Stimulated activated CD4-positive, alpha-beta T cell treated with anti-CD3 and anti-CD28 coated beads, Interleukin-12 subunit alpha, Interleukin-12 subunit beta, amount 100 ng/mL, for 4 hours (primary cell): ENCODE results near the gene TPST2.
"Not testable (repeated sequence)": the region's sequence is repeated elsewhere in the genome, so short reads cannot be mapped to it uniquely, and the experiment has no call there.

Experiments
- DNase-seq: peaks from one replicate; pipeline ENCODE4 v3.0.0-alpha.2; 2020

Gene TPST2

GRCh38 chr22:26528518-26528917 lies 61.4 kb downstream of the TPST2 start:
- DNase-seq: not testable (repeated sequence)

- no peak for DNase-seq
Measured at GRCh38 chr22:26527574-26528465, 62.1 kb downstream of the TPST2 start.

DNA sequence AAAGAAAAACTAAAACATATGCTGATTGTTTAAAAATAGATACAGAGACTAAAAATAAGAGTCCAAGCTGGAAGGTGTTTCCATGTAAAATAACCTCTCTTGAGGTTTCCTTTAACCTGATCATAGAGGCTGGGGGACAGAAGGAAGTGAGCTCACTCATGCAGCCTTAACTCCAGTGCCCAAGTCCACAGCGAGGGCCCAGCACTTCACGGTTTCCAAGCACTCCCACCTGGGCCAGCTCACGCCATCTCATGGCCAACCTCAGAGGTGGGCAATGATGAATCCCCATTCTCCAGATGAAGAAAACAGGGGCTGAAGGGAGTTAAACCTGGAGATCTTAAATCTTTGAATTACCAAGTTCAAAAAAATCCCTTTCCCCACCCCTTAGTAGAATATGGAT lies 62.8 kb downstream of the TPST2 start:
- no peak for DNase-seq

- no peak for DNase-seq
Measured at GRCh38 chr22:26525946-26526564, 63.9 kb downstream of the TPST2 start.

DNA sequence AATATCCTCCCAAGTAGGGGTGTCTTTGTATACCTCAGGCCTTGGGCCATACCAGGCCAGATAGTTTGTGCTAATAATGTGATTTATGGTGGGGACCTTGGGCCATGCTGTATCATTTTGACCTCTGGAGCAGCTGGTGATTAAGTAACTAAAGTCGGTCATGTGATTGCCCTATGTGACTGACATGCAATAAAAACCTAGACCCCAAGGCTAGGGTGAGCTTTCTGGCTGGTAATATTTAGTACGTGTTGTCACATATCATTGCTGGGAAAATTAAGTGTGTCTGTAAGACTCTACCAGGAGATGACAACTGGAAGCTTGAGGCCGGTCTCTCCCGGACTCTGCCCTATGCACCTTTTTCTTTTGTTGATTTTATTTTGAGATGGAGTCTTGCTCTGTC lies 65.1 kb downstream of the TPST2 start:
- DNase-seq: no peak

DNA sequence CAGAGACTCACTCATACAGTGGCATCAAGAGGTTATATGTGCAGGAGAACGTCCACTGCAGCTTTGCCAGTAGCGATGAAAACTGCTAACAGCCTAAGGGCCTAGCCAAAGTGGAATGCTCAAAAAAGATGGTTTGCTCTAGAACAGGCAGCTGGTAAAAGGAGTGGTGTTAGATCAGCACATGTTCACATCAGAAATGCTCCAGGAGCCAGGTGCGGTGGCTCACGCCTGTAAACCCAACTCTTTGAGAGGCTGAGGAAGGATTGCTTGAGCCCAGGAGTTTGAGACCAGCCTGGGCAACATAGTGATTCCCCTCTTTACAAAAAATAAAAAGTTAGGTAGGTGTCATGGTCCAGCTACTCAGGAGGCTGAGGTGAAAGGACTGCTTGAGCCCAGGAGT lies 67.3 kb downstream of the TPST2 start:
- DNase-seq: no peak

GRCh38 chr22:26522012-26522411 lies 67.9 kb downstream of the TPST2 start:
- no peak for DNase-seq

DNA sequence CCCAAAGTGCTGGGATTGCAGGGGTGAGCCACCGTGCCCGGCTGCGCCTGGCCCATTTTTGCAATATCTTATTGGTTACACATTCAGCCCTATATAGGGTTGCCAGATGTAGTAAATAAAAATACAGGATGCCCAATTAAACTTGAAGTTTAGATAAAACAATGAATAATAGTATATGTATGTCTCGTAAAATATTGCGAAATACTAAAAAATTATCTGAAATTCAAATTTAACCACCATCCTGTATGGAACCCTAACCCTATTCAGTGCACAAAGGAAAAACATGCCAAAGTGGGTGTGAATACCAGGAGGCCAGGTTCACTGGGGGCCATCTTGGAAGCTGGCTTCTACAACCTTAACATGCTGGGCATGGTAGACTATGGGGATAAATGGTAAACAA lies 72.5 kb downstream of the TPST2 start:
- DNase-seq: no peak

GRCh38 chr22:26516503-26516902 lies 73.4 kb downstream of the TPST2 start:
- DNase-seq: no peak

- no peak for DNase-seq
Measured at GRCh38 chr22:26515931-26516330, 74.0 kb downstream of the TPST2 start.

DNA sequence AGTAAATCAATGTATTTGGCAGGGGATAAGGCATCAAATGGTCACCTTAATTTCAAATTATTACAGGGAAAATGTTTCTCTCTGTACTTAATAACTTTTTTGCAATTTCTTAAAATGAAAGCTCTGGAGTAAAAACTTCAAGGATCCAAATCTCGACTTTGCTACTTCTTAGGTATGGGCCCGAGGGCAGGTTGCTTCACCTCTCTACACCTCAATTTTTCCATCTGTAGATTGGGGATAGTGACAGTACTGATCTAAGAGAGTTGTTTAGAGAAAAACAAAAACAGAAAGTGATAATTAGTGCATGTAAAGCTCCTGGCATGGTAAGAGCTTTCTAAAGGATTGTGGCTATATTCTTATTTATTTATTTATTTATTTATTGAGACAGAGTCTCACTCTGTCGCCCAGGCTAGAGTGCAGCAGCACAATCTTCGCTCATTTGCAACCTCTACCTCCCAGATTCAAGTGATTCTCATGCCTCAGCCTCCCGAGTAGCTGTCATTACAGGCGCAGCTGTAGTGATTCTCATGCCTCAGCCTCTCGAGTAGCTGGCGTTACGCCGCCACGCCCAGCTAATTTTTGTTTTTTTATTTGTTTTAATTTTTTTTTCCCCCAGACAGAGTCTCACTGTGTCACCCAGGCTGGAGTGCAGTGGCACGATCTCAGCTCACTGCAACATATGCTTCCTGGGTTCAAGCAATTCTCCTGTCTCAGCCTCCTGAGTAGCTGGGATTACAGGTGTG lies 75.3 kb downstream of the TPST2 start:
- no peak for DNase-seq

GRCh38 chr22:26513838-26514237 lies 76.1 kb downstream of the TPST2 start:
- no peak for DNase-seq

- DNase-seq: peak; percentile 92
Measured at GRCh38 chr22:26512149-26512793, 77.7 kb downstream of the TPST2 start, which contains the start of gene TFIP11. Gene TFIP11 (minus strand): TSS chr22:26512473. CDS start chr22:26510272, 2,201 bp downstream.

GRCh38 chr22:26508148-26508547 lies 81.8 kb downstream of the TPST2 start:
- no peak for DNase-seq

GRCh38 chr22:26503758-26504157 lies 86.2 kb downstream of the TPST2 start:
- DNase-seq: no peak

GRCh38 chr22:26502688-26503561 lies 87.0 kb downstream of the TPST2 start:
- DNase-seq: peak; percentile 24

DNA sequence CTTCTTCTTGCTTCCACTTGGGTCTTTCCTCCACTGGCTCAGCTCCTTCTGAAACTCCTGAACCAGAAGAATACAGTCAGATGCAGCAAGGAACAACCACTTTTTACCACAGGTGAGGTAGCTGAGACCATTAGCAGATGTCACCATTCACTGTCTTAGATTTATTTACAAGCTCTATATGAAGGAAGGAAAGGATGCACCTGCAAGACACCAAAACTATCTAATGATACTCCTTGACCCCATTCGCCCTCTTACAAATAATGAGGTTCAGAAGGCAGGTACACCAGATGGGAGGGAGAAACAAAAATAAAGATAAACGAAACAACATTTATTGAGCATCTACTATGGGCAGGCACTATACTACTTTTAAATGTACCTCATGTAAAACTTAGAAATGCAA lies 87.9 kb downstream of the TPST2 start:
- DNase-seq: no peak

- DNase-seq: no peak
Measured at GRCh38 chr22:26499188-26499703, 90.7 kb downstream of the TPST2 start.

DNA sequence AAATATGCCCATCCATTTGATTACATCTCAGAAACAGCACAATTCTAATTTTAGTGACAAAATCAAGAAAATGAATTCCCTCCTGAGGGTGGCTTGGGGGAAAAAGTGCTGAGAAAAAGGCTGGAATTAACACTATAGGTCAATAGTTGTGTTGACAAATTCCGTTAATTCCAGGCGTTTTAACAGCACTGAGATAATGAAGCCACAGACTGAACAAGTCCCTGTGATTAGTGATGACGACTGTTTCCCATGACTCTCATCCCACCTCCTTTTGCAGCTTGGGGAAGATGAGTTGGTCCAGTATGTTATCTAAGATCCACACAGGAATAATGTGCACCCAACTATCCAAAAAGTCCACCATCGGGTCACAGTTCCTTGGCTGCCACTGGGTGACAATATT lies 93.5 kb downstream of the TPST2 start:
- no peak for DNase-seq

- no peak for DNase-seq
Measured at GRCh38 chr22:26494506-26494905, 95.4 kb downstream of the TPST2 start.

- DNase-seq: no peak
Measured at GRCh38 chr22:26492220-26492619, 97.7 kb downstream of the TPST2 start.
